ENCODE measurements around the gene MAT2B. TPM values are rescaled to one million over a fixed set of nuclear protein-coding genes. Genes with fewer than 3 reads are reported as not detected.

Gene MAT2B
- total RNA-seq, 4 donors from 2014 or later: 34.6 to 65.3 (median 51.1) TPM

DNA sequence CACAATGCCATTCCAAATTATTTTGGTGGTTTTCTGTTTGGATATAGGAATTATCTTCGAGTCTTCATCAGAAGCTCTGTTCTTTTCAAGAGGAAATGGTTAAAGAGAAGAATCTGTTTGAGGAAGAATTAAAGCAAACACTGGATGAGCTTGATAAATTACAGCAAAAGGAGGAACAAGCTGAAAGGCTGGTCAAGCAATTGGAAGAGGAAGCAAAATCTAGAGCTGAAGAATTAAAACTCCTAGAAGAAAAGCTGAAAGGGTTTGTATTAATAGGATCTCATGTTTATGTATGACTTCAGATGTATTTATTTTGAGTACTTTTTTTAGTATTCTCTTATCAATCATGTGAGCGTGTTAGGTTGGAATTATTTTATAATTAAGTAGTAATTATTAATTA is 30.0 kb upstream of the MAT2B start:
- no peak overlapping the region for H3K27ac ChIP-seq
- H3K4me1 ChIP-seq: no peaks in the 10 kb centered on the region
- H3K9me3 ChIP-seq: no peaks in the 10 kb centered on the region
- no peaks in the 10 kb centered on the region for H3K27me3 ChIP-seq
- TF ChIP-seq, protein P1, sequence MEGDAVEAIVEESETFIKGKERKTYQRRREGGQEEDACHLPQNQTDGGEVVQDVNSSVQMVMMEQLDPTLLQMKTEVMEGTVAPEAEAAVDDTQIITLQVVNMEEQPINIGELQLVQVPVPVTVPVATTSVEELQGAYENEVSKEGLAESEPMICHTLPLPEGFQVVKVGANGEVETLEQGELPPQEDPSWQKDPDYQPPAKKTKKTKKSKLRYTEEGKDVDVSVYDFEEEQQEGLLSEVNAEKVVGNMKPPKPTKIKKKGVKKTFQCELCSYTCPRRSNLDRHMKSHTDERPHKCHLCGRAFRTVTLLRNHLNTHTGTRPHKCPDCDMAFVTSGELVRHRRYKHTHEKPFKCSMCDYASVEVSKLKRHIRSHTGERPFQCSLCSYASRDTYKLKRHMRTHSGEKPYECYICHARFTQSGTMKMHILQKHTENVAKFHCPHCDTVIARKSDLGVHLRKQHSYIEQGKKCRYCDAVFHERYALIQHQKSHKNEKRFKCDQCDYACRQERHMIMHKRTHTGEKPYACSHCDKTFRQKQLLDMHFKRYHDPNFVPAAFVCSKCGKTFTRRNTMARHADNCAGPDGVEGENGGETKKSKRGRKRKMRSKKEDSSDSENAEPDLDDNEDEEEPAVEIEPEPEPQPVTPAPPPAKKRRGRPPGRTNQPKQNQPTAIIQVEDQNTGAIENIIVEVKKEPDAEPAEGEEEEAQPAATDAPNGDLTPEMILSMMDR (IDR thresholded peaks at IDR 0.05): no peak
- no peak for TF ChIP-seq POLR2A (IDR thresholded peaks at IDR 0.05)
- DNase-seq: no peak
- no peak overlapping the region for H3K4me3 ChIP-seq
- no peaks in the 10 kb centered on the region for H3K36me3 ChIP-seq

DNA sequence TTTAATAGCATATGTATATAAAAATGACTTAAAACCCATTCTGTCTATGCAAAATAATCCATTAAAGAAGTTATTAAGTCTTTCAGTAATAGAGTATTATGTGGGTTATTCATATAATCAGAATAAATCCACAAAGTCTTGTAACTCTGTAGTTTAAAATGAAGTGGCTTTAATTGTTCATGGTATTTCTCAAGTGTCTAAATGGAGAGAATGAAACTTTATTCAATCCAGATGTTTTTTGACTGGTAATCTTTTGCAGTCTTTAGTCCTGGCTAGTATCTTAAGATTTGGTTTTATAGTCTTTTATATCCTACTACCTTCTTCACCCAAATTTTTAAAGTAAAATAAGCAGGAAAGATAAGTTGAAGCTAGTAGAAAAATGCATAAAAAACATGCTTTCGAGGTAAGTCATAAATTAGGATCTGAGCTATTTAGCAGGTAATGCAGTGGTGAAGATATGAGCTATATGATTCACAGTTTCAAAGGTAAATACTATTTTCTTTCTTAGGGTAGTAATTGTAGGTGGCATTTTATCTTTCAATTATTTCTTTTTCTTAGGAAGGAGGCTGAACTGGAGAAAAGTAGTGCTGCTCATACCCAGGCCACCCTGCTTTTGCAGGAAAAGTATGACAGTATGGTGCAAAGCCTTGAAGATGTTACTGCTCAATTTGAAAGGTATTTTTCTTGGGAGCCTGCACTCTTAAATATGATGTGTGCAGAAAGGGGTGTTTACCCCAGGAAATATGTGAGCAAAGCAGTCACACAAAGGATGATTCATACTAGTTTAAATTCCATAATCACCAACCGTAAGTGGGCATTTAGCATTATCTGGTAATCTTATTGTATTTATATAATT is 27.1 kb upstream of the MAT2B start:
- Histone ChIP-seq H3K4me1 (no peaks in the 10 kb centered on the region), H3K9me3 (no peaks in the 10 kb centered on the region), H3K36me3 (no peaks in the 10 kb centered on the region), H3K27me3 (no peaks in the 10 kb centered on the region), H3K27ac (no peak overlapping the region), H3K4me3 (no peak overlapping the region)
- TF ChIP-seq, protein P1 (IDR thresholded peaks at IDR 0.05): no peak
- TF ChIP-seq POLR2A (IDR thresholded peaks at IDR 0.05): no peak
- DNase-seq: no peak

- no peaks in the 10 kb centered on the region for H3K36me3 ChIP-seq
- H3K27me3 ChIP-seq: no peaks in the 10 kb centered on the region
- TF ChIP-seq, protein P1 (IDR thresholded peaks at IDR 0.05): no peak
- no peak for TF ChIP-seq POLR2A (IDR thresholded peaks at IDR 0.05)
- H3K27ac ChIP-seq: no peak overlapping the region
- DNase-seq: no peak
- no peak overlapping the region for H3K4me3 ChIP-seq
- H3K9me3 ChIP-seq: no peaks in the 10 kb centered on the region
- no peaks in the 10 kb centered on the region for H3K4me1 ChIP-seq
Measured at GRCh38 chr5:163478982-163479271, 26.5 kb upstream of the MAT2B start.

GRCh38 chr5:163489055-163489744 is 16.2 kb upstream of the MAT2B start:
- Histone ChIP-seq H3K4me1 (no peaks in the 10 kb centered on the region), H3K27ac (no peak overlapping the region), H3K4me3 (no peak overlapping the region), H3K27me3 (no peaks in the 10 kb centered on the region), H3K9me3 (no peaks in the 10 kb centered on the region), H3K36me3 (no peaks in the 10 kb centered on the region)
- no peak for TF ChIP-seq POLR2A (IDR thresholded peaks at IDR 0.05)
- TF ChIP-seq, protein P1 (IDR thresholded peaks at IDR 0.05): no peak
- no peak for DNase-seq

DNA sequence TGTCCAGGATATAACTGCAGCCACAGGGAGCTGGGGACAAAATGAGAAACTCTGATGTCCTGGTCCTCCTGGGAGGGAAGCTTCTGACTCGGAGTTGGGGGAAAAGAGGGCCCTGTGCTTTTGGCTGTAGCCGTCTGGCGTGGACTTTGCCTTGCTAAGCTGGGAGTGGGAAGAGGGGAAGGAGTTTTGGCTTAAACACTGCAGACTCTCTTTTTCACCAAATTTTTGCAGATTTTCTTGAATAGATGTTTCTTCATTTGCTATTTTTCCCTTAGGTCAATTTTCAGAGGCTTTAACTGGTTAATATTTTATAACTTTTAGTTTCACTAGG is 15.7 kb upstream of the MAT2B start:
- Histone ChIP-seq H3K4me3 (no peak overlapping the region), H3K27me3 (no peaks in the 10 kb centered on the region), H3K4me1 (no peaks in the 10 kb centered on the region), H3K36me3 (no peaks in the 10 kb centered on the region), H3K27ac (no peak overlapping the region), H3K9me3 (no peaks in the 10 kb centered on the region)
- TF ChIP-seq POLR2A (IDR thresholded peaks at IDR 0.05): no peak
- TF ChIP-seq, protein P1 (IDR thresholded peaks at IDR 0.05): no peak
- DNase-seq: no peak
